Femur (tissue), 1 donor: Measurements from ENCODE around the gene EXTL1.

Experiments
- DNase-seq: peaks from one replicate; pipeline ENCODE4 v3.0.0-alpha.2; 2017

The EXTL1 gene

DNA sequence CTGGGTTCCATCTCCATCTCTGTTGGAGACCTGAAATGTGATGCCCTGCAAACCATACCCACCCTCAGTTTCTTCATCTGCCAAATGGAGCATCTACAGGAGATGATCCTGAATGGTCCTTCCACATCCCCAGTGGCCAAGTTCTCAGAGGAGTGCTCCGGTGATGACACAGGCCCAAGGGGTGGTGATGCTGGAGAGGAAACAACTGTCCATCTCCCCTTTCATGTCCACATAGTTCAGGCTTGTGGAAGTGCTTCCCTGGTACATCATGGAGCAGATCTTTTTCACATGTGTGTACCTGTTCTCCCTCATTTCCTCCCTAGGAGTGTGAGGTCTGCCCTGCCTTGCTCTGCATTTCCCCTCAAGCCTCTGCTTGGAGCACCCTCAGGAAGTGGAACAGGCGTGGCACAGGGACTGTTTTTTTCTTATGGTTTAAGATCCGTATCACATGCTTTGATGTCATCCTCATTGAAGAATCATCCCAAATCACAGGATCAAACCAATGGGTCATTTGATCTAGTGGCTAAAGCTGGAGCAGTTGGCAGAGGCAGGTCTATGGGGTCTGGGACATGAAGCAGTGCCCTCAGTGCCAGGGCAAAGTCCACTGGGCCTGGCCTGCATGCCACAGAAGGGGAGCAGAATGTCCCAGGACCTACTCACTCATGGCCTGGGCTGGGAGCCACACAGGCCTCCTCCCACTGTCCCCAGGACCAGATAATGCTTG, 54.0 kb downstream of the EXTL1 start:
- no peak for DNase-seq

DNA sequence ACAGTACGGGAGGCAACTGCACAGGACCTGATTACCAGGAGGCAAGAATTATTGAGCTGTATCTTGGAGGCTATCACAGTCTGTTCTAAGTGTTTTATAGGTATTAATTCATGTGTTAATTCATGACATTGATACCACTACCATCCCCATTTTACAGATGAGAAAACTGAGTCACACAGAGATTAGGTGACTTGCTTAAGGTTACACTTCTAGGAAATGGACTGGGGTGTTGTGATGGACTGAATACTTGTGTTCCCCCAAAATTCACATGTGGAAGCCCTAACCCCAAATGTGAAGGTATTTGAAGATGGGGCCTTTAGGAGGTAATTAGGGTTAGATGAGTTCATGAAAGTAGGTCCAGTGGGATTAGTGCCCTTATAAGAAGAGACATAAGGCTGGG, 55.9 kb downstream of the EXTL1 start:
- DNase-seq: no peak

DNA sequence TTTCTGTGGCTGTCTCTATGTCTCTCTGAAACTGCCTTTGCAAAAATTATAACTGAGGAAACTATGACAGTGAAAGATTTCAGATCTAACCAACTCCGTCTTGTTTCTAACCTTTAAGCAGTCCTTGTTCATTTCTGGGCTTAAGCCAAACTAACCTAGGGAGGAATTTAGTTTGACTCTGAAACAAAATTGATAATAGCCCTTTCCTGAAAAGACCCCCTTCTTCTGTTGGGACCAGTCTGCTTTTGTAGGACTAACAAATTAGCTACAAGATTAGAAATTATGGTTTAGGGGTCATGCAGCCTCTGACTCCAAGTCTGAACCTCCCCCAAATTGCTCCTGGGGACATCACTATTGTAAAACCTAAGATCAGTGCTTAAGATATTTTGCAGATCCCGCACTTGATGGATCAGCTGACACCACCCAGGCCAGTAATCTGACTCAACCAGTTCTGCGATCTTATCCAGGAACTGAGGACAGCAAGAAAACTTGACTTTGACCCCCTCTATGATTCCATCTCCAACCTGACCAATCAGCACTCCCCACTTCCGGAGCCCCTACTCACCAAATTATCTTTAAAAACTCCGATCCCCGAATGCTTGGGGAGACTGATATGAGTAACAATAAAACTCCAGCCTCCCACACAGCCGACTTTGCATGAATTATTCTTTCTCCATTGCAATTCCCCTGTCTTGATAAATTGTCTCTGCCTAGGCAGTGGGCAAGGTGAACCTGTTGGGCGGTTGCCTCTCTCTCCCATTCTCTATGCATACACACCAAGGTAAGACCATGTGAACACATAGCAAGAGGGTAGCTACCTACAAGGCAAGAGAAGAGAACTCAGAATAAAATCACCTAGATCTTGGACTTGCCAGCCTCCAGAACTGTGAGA, 57.0 kb downstream of the EXTL1 start:
- no peak for DNase-seq

DNA sequence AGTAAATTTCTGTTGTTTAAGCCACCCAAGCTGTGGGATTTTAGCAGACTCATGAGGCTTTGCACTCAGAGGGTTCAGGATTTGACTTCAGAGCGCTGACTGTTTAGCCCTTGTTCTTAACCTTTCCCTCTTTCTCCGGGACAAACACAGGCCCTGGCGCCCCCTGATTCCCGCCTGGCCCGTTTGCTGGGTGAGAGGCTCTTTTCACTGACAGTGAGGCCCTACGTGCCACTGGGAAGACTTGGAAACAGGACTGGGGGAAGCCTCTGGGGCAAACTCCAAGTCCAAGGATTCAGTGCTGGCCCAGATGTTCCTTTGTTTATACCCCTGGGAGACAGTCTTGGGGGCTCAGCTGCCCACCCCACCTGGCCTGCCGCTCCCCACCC, 57.6 kb downstream of the EXTL1 start:
- no peak for DNase-seq

DNA sequence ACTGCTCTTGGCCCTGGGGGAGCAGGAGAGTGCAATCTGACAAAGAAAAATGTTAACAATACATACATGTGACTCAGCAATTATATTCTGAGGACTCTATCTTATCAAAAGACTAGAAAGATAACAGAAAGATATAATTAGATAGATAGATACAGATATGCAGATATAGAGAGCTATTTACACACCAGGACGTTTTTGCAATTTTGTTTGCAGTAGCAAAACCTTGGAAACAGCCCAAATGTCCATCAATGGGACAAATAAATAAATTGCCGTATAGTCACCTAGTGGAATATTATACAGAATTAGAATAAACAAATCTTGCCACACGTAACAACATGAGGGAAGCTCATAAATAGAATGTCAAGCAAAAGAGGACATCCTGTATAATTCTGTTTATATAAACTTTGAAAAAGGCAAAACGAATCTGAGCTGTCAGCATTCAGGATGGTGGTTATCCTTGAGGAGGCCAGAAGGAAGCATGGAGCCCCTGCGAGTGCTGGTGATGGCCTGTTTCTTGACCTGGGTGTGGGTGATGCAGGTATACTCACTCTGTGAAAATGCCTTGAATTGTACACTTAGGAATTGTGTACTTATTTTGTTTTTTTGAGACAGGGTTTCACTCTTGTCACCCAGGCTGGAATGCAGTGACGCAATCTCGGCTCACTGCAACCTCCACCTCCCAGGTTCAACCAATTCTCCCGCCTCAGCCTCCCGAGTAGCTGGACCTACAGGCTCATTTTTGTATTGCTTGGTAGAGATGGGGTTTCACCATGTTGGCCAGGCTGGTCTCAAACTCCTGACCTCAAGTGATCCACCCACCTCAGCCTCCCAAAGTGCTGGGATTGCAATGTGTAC, 58.6 kb downstream of the EXTL1 start:
- no peak for DNase-seq

DNA sequence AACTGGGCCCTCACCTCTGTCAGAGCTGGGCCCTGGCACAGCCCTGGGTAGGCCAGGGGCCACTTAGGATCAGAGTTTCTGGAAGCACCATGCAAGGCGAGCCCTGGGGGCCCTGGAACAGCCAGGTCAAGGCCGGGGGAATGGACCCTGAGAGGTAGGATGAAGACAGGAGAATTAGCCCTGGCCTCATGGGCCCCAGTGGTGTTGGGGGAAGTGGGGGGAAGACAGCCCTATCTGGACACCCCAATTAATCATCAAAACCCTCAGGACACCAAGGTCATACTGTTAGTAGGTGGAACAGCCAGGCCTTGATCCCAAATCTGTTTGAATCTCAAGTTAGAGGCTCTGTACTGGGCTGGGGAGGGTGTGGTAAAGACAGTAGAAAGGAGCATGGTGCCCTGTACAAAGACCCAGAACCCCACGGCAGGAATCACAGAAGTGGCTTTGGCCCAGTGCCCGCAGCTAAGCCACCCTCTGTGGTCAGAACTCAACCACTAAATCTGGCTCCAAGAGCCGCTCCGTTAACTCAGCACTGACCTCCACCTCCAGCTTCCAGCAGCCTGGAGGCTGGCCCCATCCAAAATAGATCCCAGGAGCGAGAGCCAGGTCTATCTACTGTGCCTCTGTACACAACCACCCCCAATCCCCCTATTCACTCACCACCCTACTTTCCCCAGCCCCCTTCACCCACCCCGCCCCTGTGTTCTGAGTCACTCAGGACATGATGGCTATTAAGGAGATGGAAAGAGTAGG, 59.9 kb downstream of the EXTL1 start:
- no peak for DNase-seq

DNA sequence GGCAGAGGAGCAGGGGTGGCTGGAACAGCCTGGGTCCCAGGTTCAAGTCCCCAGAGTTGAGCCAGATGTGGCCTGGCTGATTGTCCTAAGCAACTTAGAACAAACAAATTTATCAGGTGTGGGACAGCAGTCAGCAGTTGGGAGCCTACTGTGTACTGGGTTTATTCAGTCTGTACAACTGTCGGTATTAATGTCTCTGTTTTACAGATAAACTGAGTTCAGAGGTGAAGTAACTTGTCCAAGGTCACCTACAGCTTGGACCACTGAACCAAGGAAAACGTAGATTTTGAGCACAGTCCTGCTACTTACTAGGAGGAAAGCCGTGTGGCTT, 60.4 kb downstream of the EXTL1 start:
- no peak for DNase-seq

DNA sequence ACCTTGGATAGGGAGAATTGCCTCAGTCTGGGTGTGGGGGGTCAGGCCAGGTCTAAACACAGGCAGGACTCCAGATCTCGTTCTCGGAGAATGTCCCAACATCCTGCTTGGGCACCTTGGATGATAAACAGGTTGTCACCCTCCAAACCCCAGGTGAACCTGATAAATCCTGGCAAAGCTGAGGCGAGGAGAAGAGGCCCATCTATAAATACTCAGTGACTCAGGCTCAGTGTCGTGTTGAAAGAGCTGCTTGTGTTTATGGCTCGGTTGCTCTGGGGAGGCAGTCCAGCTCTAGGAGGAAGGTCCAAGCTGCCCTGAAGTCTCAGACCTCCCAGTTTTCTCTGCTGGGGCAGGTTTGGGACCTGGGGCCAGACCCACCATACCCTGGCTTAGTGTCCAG, 61.6 kb downstream of the EXTL1 start:
- no peak for DNase-seq

DNA sequence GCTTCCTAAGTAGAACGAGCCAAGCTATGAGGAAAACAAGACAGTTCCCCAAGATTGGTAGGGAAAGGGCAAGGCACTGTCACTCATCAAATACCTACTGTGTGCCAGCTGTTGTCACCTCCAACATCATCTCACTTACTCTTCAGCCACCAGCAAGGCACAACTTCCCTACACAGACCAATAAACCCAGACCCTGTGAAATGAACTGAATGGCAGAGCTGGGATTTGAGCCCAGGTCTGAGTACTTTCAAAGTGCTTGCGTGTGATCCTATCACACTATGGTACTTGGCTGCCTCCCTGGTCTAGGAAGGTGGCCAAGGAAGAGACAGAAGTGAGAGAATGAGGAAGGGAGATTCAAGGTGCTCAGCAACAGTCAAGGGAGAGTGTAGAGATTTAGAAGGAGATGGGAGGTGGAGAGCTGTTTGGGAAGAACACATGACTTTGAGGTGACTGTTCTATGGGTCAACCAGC, 62.6 kb downstream of the EXTL1 start:
- no peak for DNase-seq

DNA sequence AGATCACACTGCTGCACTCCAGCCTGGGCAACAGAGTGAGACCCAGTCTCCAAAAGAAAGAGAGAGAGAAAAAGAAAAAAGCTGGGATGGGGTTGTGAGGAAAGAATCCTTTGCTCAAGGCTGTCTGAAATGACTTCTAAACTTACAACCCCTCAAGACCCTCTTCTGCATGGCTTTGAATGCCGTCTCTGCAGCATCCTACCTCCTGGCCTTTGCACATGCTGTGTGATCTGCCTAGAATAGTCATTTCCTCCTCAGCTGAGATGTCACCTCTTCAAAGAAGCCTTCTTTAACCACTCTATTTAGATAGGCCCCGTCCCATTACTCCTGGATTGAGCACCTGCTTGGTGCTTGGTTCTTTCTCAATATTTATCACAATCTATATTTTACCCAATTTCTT, 63.3 kb downstream of the EXTL1 start:
- no peak for DNase-seq
